Chondrocyte (in vitro differentiated cells): ENCODE data around the gene LMX1B. TPM values are rescaled to one million over a fixed set of nuclear protein-coding genes. Genes with fewer than 3 reads are reported as not detected.

Experiments
- DNase-seq: peaks from one replicate; pipeline ENCODE4 v3.0.0; 2021; ENCODE audit warnings: mixed read lengths, low spot score
- H3K27ac Mint-ChIP-seq: one replicate; pipeline ENCODE4 v1.8.0; 2021; ENCODE audit warnings: mild to moderate bottlenecking, moderate library complexity, mixed read lengths; ENCODE audit not compliant: unreplicated experiment
- H3K27me3 Mint-ChIP-seq: 2 replicates; pipeline ENCODE4 v1.8.0; 2021; ENCODE audit warnings: low read depth, mixed read lengths
- H3K36me3 Mint-ChIP-seq: 2 replicates; pipeline ENCODE4 v1.8.0; 2021; ENCODE audit warnings: low read depth, mixed read lengths
- H3K4me1 Mint-ChIP-seq: 2 replicates; pipeline ENCODE4 v1.8.0; 2021; ENCODE audit warnings: low read depth, mild to moderate bottlenecking, mixed read lengths
- H3K4me3 Mint-ChIP-seq: one replicate; pipeline ENCODE4 v1.8.0; 2021; ENCODE audit warnings: mild to moderate bottlenecking, moderate library complexity, mixed read lengths; ENCODE audit not compliant: unreplicated experiment
- H3K9me3 Mint-ChIP-seq: 2 replicates; pipeline ENCODE4 v1.8.0; 2021; ENCODE audit warnings: low read depth, mixed read lengths
- CTCF ChIP-seq: fragments of 200-600 bp; sonication (generic); IDR thresholded peaks from 2 replicates; pipeline ENCODE4 v1.5.0; 2021; ENCODE audit warnings: antibody characterized with exemption, mild to moderate bottlenecking, moderate library complexity
- total RNA-seq: library from RNA; stranded (reverse); gene quantifications from 3 replicates; pipeline ENCODE4 v1.2.1, GENCODE V29; 2021

The LMX1B gene
- total RNA-seq, 1 donor from 2014 or later = not detected

- Mint-ChIP-seq H3K4me3 (no peak overlapping the region), H3K27ac (no peak overlapping the region), H3K4me1 (no peaks in the 10 kb centered on the region), H3K27me3 (peaks cover 65% of the 10 kb centered on the region), H3K9me3 (no peaks in the 10 kb centered on the region), H3K36me3 (no peaks in the 10 kb centered on the region)
- TF ChIP-seq CTCF = no peak
- DNase-seq = no peak
Measured at GRCh38 chr9:126745574-126746411, 132.1 kb downstream of the LMX1B start.

Other genes with a start within 250 kb of the LMX1B start
- gene ZBTB43, start 191.1 kb downstream of the LMX1B start, total RNA-seq = 15.6 to 18.8 TPM (median 17.7 TPM) in 3 replicates
- 13.3 to 16.2 TPM (median 14.5 TPM) in 3 replicates for gene ZBTB34, start 246.7 kb downstream of the LMX1B start, total RNA-seq